Keratinocyte (primary cell): Measurements from ENCODE around the gene MYO7B. TPM values are rescaled to one million over a fixed set of nuclear protein-coding genes. Genes with fewer than 3 reads are reported as not detected.

Experiments used
- DNase-seq: peaks from one replicate; pipeline ENCODE4 v3.0.0-alpha.2; 2011; ENCODE audit warnings: low read depth, missing footprints, low spot score
- FAIRE-seq: peaks from 2 replicates; lab custom pipeline; 2011; peaks lifted over from hg19 to GRCh38; lab: Jason Lieb, UNC
- H2AFZ ChIP-seq: 2 replicates; pipeline ENCODE4 v1.6.0; 2012; ENCODE audit warnings: low read length, control low read depth, inconsistent platforms; ENCODE audit not compliant: control insufficient read depth
- H3K27ac ChIP-seq: 2 replicates; pipeline ENCODE4 v1.5.1; 2011; ENCODE audit warnings: low read length; ENCODE audit not compliant: control insufficient read depth, insufficient read depth
- H3K27me3 ChIP-seq: 3 replicates; pipeline ENCODE4 v1.6.0; 2011; ENCODE audit warnings: low read length; ENCODE audit not compliant: control insufficient read depth, insufficient read depth; ENCODE audit errors: extremely low read depth
- H3K36me3 ChIP-seq, 2 experiments: 2 replicates in 1 of 2; 3 replicates in 1 of 2; pipeline ENCODE4 v1.5.1; 2011; ENCODE audit warnings: low read length in 2 of 2, mild to moderate bottlenecking in 1 of 2; ENCODE audit not compliant: control insufficient read depth in 2 of 2, insufficient read depth in 2 of 2; ENCODE audit errors: extremely low read depth in 1 of 2
- H3K4me1 ChIP-seq: 3 replicates; pipeline ENCODE4 v1.5.1; 2011; ENCODE audit warnings: low read length; ENCODE audit not compliant: control insufficient read depth, insufficient read depth; ENCODE audit errors: extremely low read depth
- H3K4me2 ChIP-seq: 3 replicates; pipeline ENCODE4 v1.6.0; 2011; ENCODE audit warnings: low read depth, low read length; ENCODE audit not compliant: control insufficient read depth, insufficient read depth; ENCODE audit errors: extremely low read depth
- H3K4me3 ChIP-seq, 3 experiments: fragments of 200-600 bp in 1 of 3; sonication (generic) in 1 of 3; 2 replicates in 2 of 3; 3 replicates in 1 of 3; pipeline ENCODE4 v1.5.1; 2011 to 2016; ENCODE audit warnings: low read length in 3 of 3, mild to moderate bottlenecking in 3 of 3, control low read depth in 2 of 3, inconsistent platforms in 1 of 3, low read depth in 1 of 3, mixed read lengths in 1 of 3, mixed run types in 1 of 3, moderate library complexity in 1 of 3; ENCODE audit not compliant: control insufficient read depth in 2 of 3, insufficient read depth in 2 of 3; ENCODE audit errors: extremely low read depth in 1 of 3
- H3K79me2 ChIP-seq: 2 replicates; pipeline ENCODE4 v1.6.0; 2012; ENCODE audit warnings: low read length; ENCODE audit not compliant: control insufficient read depth, insufficient read depth
- H3K9ac ChIP-seq: 3 replicates; pipeline ENCODE4 v1.6.0; 2011; ENCODE audit warnings: low read length; ENCODE audit not compliant: control insufficient read depth, insufficient read depth; ENCODE audit errors: extremely low read depth
- H3K9me1 ChIP-seq: 3 replicates; pipeline ENCODE4 v1.6.0; 2011; ENCODE audit warnings: low read length; ENCODE audit not compliant: control insufficient read depth, insufficient read depth; ENCODE audit errors: extremely low read depth
- H3K9me3 ChIP-seq: 2 replicates; pipeline ENCODE4 v1.5.1; 2012; ENCODE audit warnings: low read depth, low read length; ENCODE audit not compliant: control insufficient read depth
- H4K20me1 ChIP-seq: 3 replicates; pipeline ENCODE4 v1.6.0; 2011; ENCODE audit warnings: low read length; ENCODE audit not compliant: control insufficient read depth, insufficient read depth; ENCODE audit errors: extremely low read depth
- CTCF ChIP-seq, 3 experiments: IDR thresholded peaks in 1 of 3; conservative IDR thresholded peaks in 1 of 3; optimal IDR thresholded peaks in 1 of 3; 2 replicates in 2 of 3; 3 replicates in 1 of 3; pipeline versions ENCODE3 to v1.5.1; 2011; ENCODE audit warnings: low read length in 3 of 3, mild to moderate bottlenecking in 3 of 3, moderate library complexity in 2 of 3, control low read depth in 1 of 3, inconsistent platforms in 1 of 3; ENCODE audit not compliant: insufficient read depth in 2 of 3; ENCODE audit errors: extremely low read depth in 1 of 3
- EZH2 ChIP-seq: IDR thresholded peaks from one replicate; pipeline ENCODE4 v1.6.1; 2012; ENCODE audit warnings: inconsistent platforms, mild to moderate bottlenecking, low read length, moderate library complexity
- dilution Hi-C: fragments of 300-500 bp; cut with MboI; formaldehyde crosslinking; loops from one replicate; pipeline ENCODE4 v1.7.0; 2020; ENCODE audit warnings: low sequenced_read_pairs; ENCODE audit not compliant: extremely low pct_ligation_motif_present
- polyA plus RNA-seq, 5 experiments: library from polyadenylated mRNA; depleted of rRNA in 3 of 5; stranded (reverse) in 3 of 5; stranded (forward) in 1 of 5; unstranded in 1 of 5; fragments of >200 nt; gene quantifications; 1 replicate in 1 of 5; 2 replicates in 3 of 5; 3 replicates in 1 of 5; pipeline versions ENCODE4 v1.2.1 to v1.2.3, GENCODE V29; 2011 to 2012; ENCODE audit warnings: missing spikeins in 2 of 5, low read depth in 1 of 5, low replicate concordance in 1 of 5

The MYO7B gene
- polyA plus RNA-seq, 1 donor (not counting 4 experiments of a cell fraction or from before 2014, with no cell fraction given) = not detected

- Histone ChIP-seq H3K4me2 (peak overlapping the region; percentile 24), H3K9me1 (no peaks in the 10 kb centered on the region), H3K9ac (no peak overlapping the region), H3K9me3 (no peaks in the 10 kb centered on the region), H3K27me3 (no peaks in the 10 kb centered on the region), H3K4me1 (peaks cover 13% of the 10 kb centered on the region), H2AFZ (no peak overlapping the region), H3K27ac (peak overlapping the region; percentile 43), H3K79me2 (peaks cover 75% of the 10 kb centered on the region), H3K36me3 (peaks cover 14 to 17% of the 10 kb centered on the region in 2 experiments), H3K4me3 (no peak overlapping the region), H4K20me1 (peaks cover 8% of the 10 kb centered on the region)
- DNase-seq (no peak), FAIRE-seq (no peak)
- TF ChIP-seq CTCF (optimal IDR thresholded peaks at IDR 0.05 in 1 of 3, IDR thresholded peaks at IDR 0.05 in 1 of 3, conservative IDR thresholded peaks at IDR 0.05 in 1 of 3; ENCODE audit: extremely low read depth in 1 of 3, insufficient read depth in 2 of 3, low read length in 3 of 3) (no peak), EZH2 (no peak)
- dilution Hi-C loops = no loop called here
Observed at GRCh38 chr2:127508023-127508630, 27.4 kb upstream of the MYO7B start.

GRCh38 chr2:127508631-127509034, 26.9 kb upstream of the MYO7B start:
- Histone ChIP-seq H3K27ac (peak overlapping the region; percentile 43), H3K36me3 (peaks cover 12 to 14% of the 10 kb centered on the region in 2 experiments)

More at GRCh38 chr2:127508631-127509034, 26.9 kb upstream of the MYO7B start:
- H3K9me3 ChIP-seq = no peaks in the 10 kb centered on the region
- H3K27me3 ChIP-seq = no peaks in the 10 kb centered on the region
- peaks cover 8% of the 10 kb centered on the region for H4K20me1 ChIP-seq
- H3K4me3 ChIP-seq = no peak overlapping the region
- dilution Hi-C loops = no loop called here
- TF ChIP-seq EZH2 (no peak), CTCF (optimal IDR thresholded peaks at IDR 0.05 in 1 of 3, IDR thresholded peaks at IDR 0.05 in 1 of 3, conservative IDR thresholded peaks at IDR 0.05 in 1 of 3; ENCODE audit: extremely low read depth in 1 of 3, insufficient read depth in 2 of 3, low read length in 3 of 3) (no peak)
- DNase-seq = peak; percentile 84
- no peak overlapping the region for H2AFZ ChIP-seq
- no peaks in the 10 kb centered on the region for H3K9me1 ChIP-seq
- no peak overlapping the region for H3K9ac ChIP-seq
- peak; percentile 98 for FAIRE-seq
- H3K4me2 ChIP-seq = peak overlapping the region; percentile 24
- peaks cover 78% of the 10 kb centered on the region for H3K79me2 ChIP-seq
- peaks cover 13% of the 10 kb centered on the region for H3K4me1 ChIP-seq
